ENCODE results near the gene AADACL4. TPM values are rescaled to one million over a fixed set of nuclear protein-coding genes. Genes with fewer than 3 reads are reported as not detected.

AADACL4 gene
- total and polyA plus RNA-seq, 2 of the 8 experiments (the other 6 are each of a cell fraction or from before 2014, with no cell fraction given) = 0.08 TPM; not detected in 1

- H2AFZ ChIP-seq (ENCODE audit: low read length) = no peak overlapping the region
- FAIRE-seq (no peak), DNase-seq (ENCODE audit: low read depth in 1 of 2, low spot score in 2 of 2) (peak in 1 of 2 experiments; percentile 82)
- H3K4me2 ChIP-seq (ENCODE audit: insufficient read depth in 1 of 2, low read depth in 2 of 2, low read length in 2 of 2) = peak overlapping the region; percentile 84 to 95
- no peak overlapping the region for H2AK5ac ChIP-seq (ENCODE audit: low read depth, low read length)
- peak overlapping the region; percentile 8 for H4K91ac ChIP-seq (replicated peaks; ENCODE audit: insufficient read length, low read length)
- peak overlapping the region; percentile 78; the same call in 1 of the 2 replicates for H3K18ac ChIP-seq (ENCODE audit: extremely low read depth, low read length)
- H4K20me1 ChIP-seq (replicated peaks in 1 of 2; ENCODE audit: control insufficient read depth in 1 of 2, insufficient read depth in 2 of 2, low read length in 2 of 2) = peaks cover 12 to 19% of the 10 kb centered on the region in 2 experiments
- no peak overlapping the region for H3K14ac ChIP-seq (ENCODE audit: insufficient read length)
- H3K4me1 ChIP-seq (replicated peaks in 1 of 4; ENCODE audit: control insufficient read depth in 3 of 4, insufficient read depth in 4 of 4, low read length in 3 of 4) = peaks cover 12 to 25% (median 20%) of the 10 kb centered on the region in 4 experiments
- H3K56ac ChIP-seq (replicated peaks; ENCODE audit: insufficient read length, low read depth, low read length) = peak overlapping the region; percentile 0
- peak overlapping the region; percentile 42 for H4K5ac ChIP-seq (ENCODE audit: insufficient read length, low read depth, low read length)
- H3K23me2 ChIP-seq (ENCODE audit: low read depth, low read length) = peaks cover 9% of the 10 kb centered on the region; the same call in 1 of the 2 replicates
- peaks cover 0 to 2% (median 0%) of the 10 kb centered on the region in 4 experiments; a peak in 1 of 7 replicates for H3K27me3 ChIP-seq (replicated peaks in 1 of 4; ENCODE audit: control insufficient read depth in 3 of 4, extremely low read depth in 1 of 4, insufficient read depth in 3 of 4, low read length in 3 of 4)
- H2BK5ac ChIP-seq (ENCODE audit: low read depth, low read length) = peak overlapping the region; percentile 83; the same call in 1 of the 2 replicates
- no peak overlapping the region for H2BK120ac ChIP-seq (replicated peaks; ENCODE audit: low read depth, low read length)
- H4K8ac ChIP-seq (ENCODE audit: extremely low read depth, insufficient read depth, low read length) = peak overlapping the region; percentile 72; the same call in 1 of the 2 replicates
- peaks cover 4% of the 10 kb centered on the region for H3K79me1 ChIP-seq (ENCODE audit: low read depth, low read length)
- ChIA-PET POLR2A (ENCODE audit: partially characterized antibody) (interaction anchor here (0.7 to 2.8 kb wide), 13 partner anchors 12 to 117 kb away, joined by 3 to 24 read pairs (median 4); partner anchors contain the start of gene DHRS3), CTCF (ENCODE audit: partially characterized antibody) (interaction anchor here (0.7 to 2.8 kb wide), 8 partner anchors 9 to 320 kb away, joined by 3 to 27 read pairs (median 4); partner anchors contain the start of gene DHRS3)
- peak overlapping the region; percentile 39; the same call in 1 of the 2 replicates for H2BK12ac ChIP-seq (ENCODE audit: low read depth, low read length)
- peak overlapping the region; percentile 53 for H3K4ac ChIP-seq (replicated peaks; ENCODE audit: insufficient read length, low read depth, low read length)
- H3K79me2 ChIP-seq (ENCODE audit: control insufficient read depth in 1 of 2, insufficient read depth in 2 of 2, low read length in 2 of 2) = peaks cover 0 to 46% of the 10 kb centered on the region in 2 experiments; a peak in 2 of 4 replicates
- no peak overlapping the region for H2BK20ac ChIP-seq (ENCODE audit: low read length)
- no peaks in the 10 kb centered on the region for H3K9me3 ChIP-seq (ENCODE audit: insufficient read depth in 2 of 2, low read depth in 1 of 2, low read length in 1 of 2)
- no peaks in the 10 kb centered on the region; a peak in 2 of 8 replicates for H3K36me3 ChIP-seq (ENCODE audit: control insufficient read depth in 2 of 4, insufficient read depth in 4 of 4, low read length in 3 of 4)
- H3K4me3 ChIP-seq (ENCODE audit: extremely low read depth in 1 of 4, insufficient read depth in 2 of 4, low read depth in 3 of 4, low read length in 4 of 4) = peak overlapping the region; percentile 33 to 66 (median 41); a peak in 7 of 8 replicates
- H2BK15ac ChIP-seq (ENCODE audit: low read length) = peak overlapping the region; percentile 12; the same call in 1 of the 2 replicates
- no peak overlapping the region; the same call in 1 of the 2 replicates for H3K27ac ChIP-seq (ENCODE audit: low read depth, low read length)
- H3K9ac ChIP-seq (replicated peaks in 1 of 4; ENCODE audit: extremely low read depth in 1 of 4, low read depth in 3 of 4, low read length in 3 of 4) = peak overlapping the region in 2 of 4 experiments; percentile 41 to 42; a peak in 3 of 7 replicates
- no peak overlapping the region for H3K23ac ChIP-seq (ENCODE audit: insufficient read length)
- WGBS, 2 experiments (ENCODE audit: extremely low coverage in 1 of 2, insufficient coverage in 1 of 2, insufficient read length in 1 of 2, insufficient replicate concordance in 2 of 2, low coverage in 1 of 2, low lambda C conversion rate in 2 of 2, missing lambda C conversion rate in 1 of 2) = 4% methylated on average over 19 of the region's 47 CpGs; no CpG with 5 or more reads in 1 of the 2 experiments
- TF ChIP-seq EZH2 (IDR thresholded peaks at IDR 0.05; ENCODE audit: low read depth, low read length, severe bottlenecking) (no peak), RBBP5 (IDR thresholded peaks at IDR 0.05; ENCODE audit: borderline replicate concordance, low read depth, low read length) (0 out of 2 replicates have a peak, but pooled peaks have one; percentile 43), EP300 (IDR thresholded peaks at IDR 0.05; ENCODE audit: borderline replicate concordance in 1 of 2, low read depth in 2 of 2, low read length in 2 of 2) (peak in 1 of 2 experiments; percentile 3; a peak in 1 of 3 replicates), KDM1A (IDR thresholded peaks at IDR 0.05; ENCODE audit: borderline replicate concordance, low read length) (no peak), CTBP2 (IDR thresholded peaks at IDR 0.05; ENCODE audit: borderline replicate concordance, insufficient read depth, insufficient read length, low read length) (peak; percentile 19), USF2 (IDR thresholded peaks at IDR 0.05; ENCODE audit: low read length) (no peak), EGR1 (IDR thresholded peaks at IDR 0.05; ENCODE audit: borderline replicate concordance, low read depth, low read length) (peak; percentile 51; the same call in 1 of the 2 replicates)
Measured at GRCh38 chr1:12594966-12595756, 48.7 kb upstream of the AADACL4 start.

Measured in H1 (cell line).